ENCODE measurements around the gene LPP. TPM values are rescaled to one million over a fixed set of nuclear protein-coding genes. Genes with fewer than 3 reads are reported as not detected.

LPP gene
- total RNA-seq, 1 donor from 2014 or later = 26.3 TPM

GRCh38 chr3:188776447-188776846 is 622.5 kb downstream of the LPP start:
- peak; percentile 38 for DNase-seq (ENCODE audit: low read depth)

- no peak for DNase-seq (ENCODE audit: low read depth)
Measured at GRCh38 chr3:188778091-188778852, 624.3 kb downstream of the LPP start.

GRCh38 chr3:188779281-188779980 is 625.5 kb downstream of the LPP start:
- no peak for DNase-seq (ENCODE audit: low read depth)

GRCh38 chr3:188780193-188781147 is 626.5 kb downstream of the LPP start:
- DNase-seq (ENCODE audit: low read depth) = peak; percentile 40

- peak; percentile 32 for DNase-seq (ENCODE audit: low read depth)
Measured at GRCh38 chr3:188782613-188783124, 628.7 kb downstream of the LPP start.

GRCh38 chr3:188786424-188786823 is 632.5 kb downstream of the LPP start:
- no peak for DNase-seq (ENCODE audit: low read depth)

GRCh38 chr3:188788621-188789081 is 634.7 kb downstream of the LPP start:
- DNase-seq (ENCODE audit: low read depth) = peak; percentile 45

- no peak for DNase-seq (ENCODE audit: low read depth)
Measured at GRCh38 chr3:188789251-188789650, 635.3 kb downstream of the LPP start.

- DNase-seq (ENCODE audit: low read depth) = no peak
Measured at GRCh38 chr3:188791311-188791710, 637.4 kb downstream of the LPP start.

- DNase-seq (ENCODE audit: low read depth) = peak; percentile 59
Measured at GRCh38 chr3:188792793-188793192, 638.8 kb downstream of the LPP start.

GRCh38 chr3:188796122-188796631 is 642.2 kb downstream of the LPP start:
- DNase-seq (ENCODE audit: low read depth) = peak; percentile 36

- no peak for DNase-seq (ENCODE audit: low read depth)
Measured at GRCh38 chr3:188797045-188797444, 643.1 kb downstream of the LPP start.

- no peak for DNase-seq (ENCODE audit: low read depth)
Measured at GRCh38 chr3:188798556-188799145, 644.7 kb downstream of the LPP start.

- peak; percentile 40 for DNase-seq (ENCODE audit: low read depth)
Measured at GRCh38 chr3:188801393-188801792, 647.4 kb downstream of the LPP start.

- DNase-seq (ENCODE audit: low read depth) = no peak
Measured at GRCh38 chr3:188802645-188803044, 648.7 kb downstream of the LPP start.

- DNase-seq (ENCODE audit: low read depth) = peak; percentile 43
Measured at GRCh38 chr3:188807006-188807405, 653.0 kb downstream of the LPP start.

GRCh38 chr3:188812198-188812597 is 658.2 kb downstream of the LPP start:
- DNase-seq (ENCODE audit: low read depth) = no peak

GRCh38 chr3:188814581-188814980 is 660.6 kb downstream of the LPP start:
- no peak for DNase-seq (ENCODE audit: low read depth)

GRCh38 chr3:188817103-188817934 is 663.4 kb downstream of the LPP start:
- DNase-seq (ENCODE audit: low read depth) = no peak

GRCh38 chr3:188817935-188818269 is 663.9 kb downstream of the LPP start:
- DNase-seq (ENCODE audit: low read depth) = no peak

Measured in myocyte (in vitro differentiated cells).